Measurements from ENCODE around the gene EHMT2. TPM values are rescaled to one million over a fixed set of nuclear protein-coding genes. Genes with fewer than 3 reads are reported as not detected.
"Not testable (repeated sequence)": the region's sequence is repeated elsewhere in the genome, so short reads cannot be mapped to it uniquely, and the experiment has no call there.

The EHMT2 gene
- total RNA-seq, 1 donor from 2014 or later: 37.4 TPM

GRCh38 chr6:31915351-31915750 is 17.9 kb upstream of the EHMT2 start:
- DNase-seq: no peak

GRCh38 chr6:31911826-31912585 is 14.5 kb upstream of the EHMT2 start:
- no peak for DNase-seq

GRCh38 chr6:31909298-31909697 is 11.8 kb upstream of the EHMT2 start:
- DNase-seq: not testable (repeated sequence)

- no peak for DNase-seq
These were observed 11.3 kb upstream of the EHMT2 start for GRCh38 chr6:31908791-31909190.

GRCh38 chr6:31908255-31908654 is 10.8 kb upstream of the EHMT2 start:
- not testable (repeated sequence) for DNase-seq

- DNase-seq: no peak
These were observed 9.8 kb upstream of the EHMT2 start for GRCh38 chr6:31907158-31907813.

GRCh38 chr6:31906727-31907126 is 9.2 kb upstream of the EHMT2 start:
- DNase-seq: not testable (repeated sequence)

GRCh38 chr6:31906122-31906521 is 8.6 kb upstream of the EHMT2 start:
- no peak for DNase-seq

GRCh38 chr6:31905041-31905440 is 7.5 kb upstream of the EHMT2 start:
- DNase-seq: no peak

GRCh38 chr6:31903957-31904356 is 6.5 kb upstream of the EHMT2 start:
- DNase-seq: no peak

- peak; percentile 99 for DNase-seq
These were observed 4.6 kb upstream of the EHMT2 start, which contains the start of gene ZBTB12 for GRCh38 chr6:31901953-31902643. TSS of gene ZBTB12 (minus strand) at chr6:31902086. CDS start at chr6:31901305, 781 bp downstream.

GRCh38 chr6:31901415-31901952 is 4.0 kb upstream of the EHMT2 start:
- peak; percentile 72 for DNase-seq

- no peak for DNase-seq
These were observed 3.5 kb upstream of the EHMT2 start for GRCh38 chr6:31900917-31901414.

GRCh38 chr6:31899882-31900722 is 2.6 kb upstream of the EHMT2 start:
- DNase-seq: no peak

GRCh38 chr6:31899215-31899614 is 1.7 kb upstream of the EHMT2 start:
- no peak for DNase-seq

- peak; percentile 71 for DNase-seq
These were observed 999 bp upstream of the EHMT2 start for GRCh38 chr6:31898383-31899011.

- DNase-seq: no peak
These were observed 464 bp downstream of the EHMT2 start for GRCh38 chr6:31896856-31897611.

- no peak for DNase-seq
These were observed 1.0 kb downstream of the EHMT2 start for GRCh38 chr6:31896493-31896855.

GRCh38 chr6:31892821-31893220 is 4.7 kb downstream of the EHMT2 start:
- DNase-seq: no peak

GRCh38 chr6:31889331-31889972 is 8.0 kb downstream of the EHMT2 start:
- no peak for DNase-seq
